ENCODE data around the gene HTR3E.

- TF ChIP-seq CTCF (IDR thresholded peaks at IDR 0.05 in 8 of 11, conservative IDR thresholded peaks at IDR 0.05 in 3 of 11) (no peak), POLR2A (IDR thresholded peaks at IDR 0.05) (no peak), POLR2AphosphoS5 (IDR thresholded peaks at IDR 0.05) (no peak)
These were observed 59.0 kb downstream of the HTR3E start for GRCh38 chr3:184155644-184156521.

Measured in spleen (tissue), 7 donors.